NCI-H146 treated with DMSO at 0.1 percent for 48 hours (cell line): Measurements from ENCODE around the gene CAPZA2.
A peak's percentile ranks its signal among the peaks of the same experiment; 100 is the strongest.
"Not testable (repeated sequence)": the region's sequence is repeated elsewhere in the genome, so short reads cannot be mapped to it uniquely, and the experiment has no call there.

ENCODE experiments used
- DNase-seq: peaks from one replicate; lab custom pipeline; 2025; ENCODE audit not compliant: unreplicated experiment; lab: John Stamatoyannopoulos, UW

Gene CAPZA2

GRCh38 chr7:116912269-116912909 is 50.0 kb downstream of the CAPZA2 start:
- DNase-seq: no peak

- no peak for DNase-seq
These were observed 56.3 kb downstream of the CAPZA2 start for GRCh38 chr7:116918704-116919103.

- no peak for DNase-seq
These were observed 58.0 kb downstream of the CAPZA2 start for GRCh38 chr7:116920359-116920758.

- DNase-seq: no peak
These were observed 60.2 kb downstream of the CAPZA2 start for GRCh38 chr7:116922545-116922944.

GRCh38 chr7:116924741-116925140 is 62.4 kb downstream of the CAPZA2 start:
- no peak for DNase-seq

- DNase-seq: peak; percentile 12
These were observed 66.6 kb downstream of the CAPZA2 start for GRCh38 chr7:116929021-116929420.

- DNase-seq: peak; percentile 69
These were observed 67.8 kb downstream of the CAPZA2 start for GRCh38 chr7:116929914-116930913.

GRCh38 chr7:116932566-116932965 is 70.2 kb downstream of the CAPZA2 start:
- no peak for DNase-seq

GRCh38 chr7:116933465-116933864 is 71.1 kb downstream of the CAPZA2 start:
- no peak for DNase-seq

- no peak for DNase-seq
These were observed 72.2 kb downstream of the CAPZA2 start for GRCh38 chr7:116934580-116934979.

- not testable (repeated sequence) for DNase-seq
These were observed 74.5 kb downstream of the CAPZA2 start for GRCh38 chr7:116936844-116937243.

- DNase-seq: no peak
These were observed 76.3 kb downstream of the CAPZA2 start for GRCh38 chr7:116938678-116939077.

- no peak for DNase-seq
These were observed 78.4 kb downstream of the CAPZA2 start for GRCh38 chr7:116940689-116941370.

- DNase-seq: no peak
These were observed 80.1 kb downstream of the CAPZA2 start for GRCh38 chr7:116942504-116942903.

- DNase-seq: no peak
These were observed 86.5 kb downstream of the CAPZA2 start for GRCh38 chr7:116948934-116949333.

- no peak for DNase-seq
These were observed 87.8 kb downstream of the CAPZA2 start for GRCh38 chr7:116949941-116950801.

- DNase-seq: no peak
These were observed 88.5 kb downstream of the CAPZA2 start for GRCh38 chr7:116950889-116951351.

GRCh38 chr7:116951366-116952292 is 89.2 kb downstream of the CAPZA2 start:
- DNase-seq: no peak

GRCh38 chr7:116952635-116953371 is 90.4 kb downstream of the CAPZA2 start:
- DNase-seq: peak; percentile 77
